CD4-positive, CD25-positive, alpha-beta regulatory T cell (primary cell): Measurements from ENCODE around the gene PDE4B. TPM values are rescaled to one million over a fixed set of nuclear protein-coding genes. Genes with fewer than 3 reads are reported as not detected.

Experiments
- ATAC-seq, 2 donors: fragments of 150-1000 bp; cut with Tn5 transposase; one replicate each; pipeline ENCODE4 v1.10.0; 2021; ENCODE audit warnings: low read depth in 2 of 2, moderate number of reproducible peaks in 2 of 2, moderate library complexity in 1 of 2
- DNase-seq, 3 donors: peaks; one replicate each; pipeline versions ENCODE4 v3.0.0 to v3.0.0-alpha.2; 2012 to 2022; ENCODE audit warnings: mixed read lengths in 1 of 3
- H3K27ac ChIP-seq: one replicate; pipeline ENCODE4 v1.7.0; 2013; ENCODE audit warnings: mild to moderate bottlenecking, low read length; ENCODE audit not compliant: insufficient read depth, poor library complexity, severe bottlenecking
- H3K27me3 ChIP-seq: one replicate; pipeline ENCODE4 v1.7.0; 2013; ENCODE audit warnings: low read length; ENCODE audit not compliant: control insufficient read depth, insufficient read depth
- H3K36me3 ChIP-seq: one replicate; pipeline ENCODE4 v1.7.0; 2013; ENCODE audit warnings: mild to moderate bottlenecking, low read length, moderate library complexity; ENCODE audit not compliant: control insufficient read depth, insufficient read depth
- H3K4me1 ChIP-seq: 2 replicates; pipeline ENCODE4 v1.7.0; 2013; ENCODE audit warnings: mild to moderate bottlenecking, low read length; ENCODE audit not compliant: insufficient read depth, control insufficient read depth, poor library complexity, severe bottlenecking
- H3K4me3 ChIP-seq: one replicate; pipeline ENCODE4 v1.7.0; 2013; ENCODE audit warnings: low read depth, mild to moderate bottlenecking, low read length, moderate library complexity
- H3K9me3 ChIP-seq, 2 experiments: 1 replicate in 1 of 2; 2 replicates in 1 of 2; pipeline ENCODE4 v1.7.0; 2013; ENCODE audit warnings: low read length in 2 of 2, mild to moderate bottlenecking in 1 of 2, moderate library complexity in 1 of 2; ENCODE audit not compliant: control insufficient read depth in 2 of 2
- H3K27ac Mint-ChIP-seq, 3 donors: one replicate each; pipeline ENCODE4 v1.8.0; 2020 to 2022; ENCODE audit warnings: mild to moderate bottlenecking in 3 of 3, mixed read lengths in 3 of 3, moderate library complexity in 2 of 3
- H3K27me3 Mint-ChIP-seq: one replicate; pipeline ENCODE4 v1.8.0; 2022; ENCODE audit warnings: mild to moderate bottlenecking, mixed read lengths
- H3K36me3 Mint-ChIP-seq: one replicate; pipeline ENCODE4 v1.8.0; 2020; ENCODE audit warnings: mixed read lengths
- H3K4me1 Mint-ChIP-seq, 4 donors: one replicate each; pipeline ENCODE4 v1.8.0; 2020 to 2022; ENCODE audit warnings: mixed read lengths in 4 of 4, mild to moderate bottlenecking in 1 of 4
- H3K4me3 Mint-ChIP-seq, 4 donors: one replicate each; pipeline ENCODE4 v1.8.0; 2020 to 2022; ENCODE audit warnings: mild to moderate bottlenecking in 4 of 4, mixed read lengths in 4 of 4, moderate library complexity in 3 of 4
- H3K9me3 Mint-ChIP-seq, 7 donors: one replicate each; pipeline ENCODE4 v1.8.0; 2020 to 2022; ENCODE audit warnings: mixed read lengths in 7 of 7, mild to moderate bottlenecking in 3 of 7, moderate library complexity in 2 of 7
- polyA plus RNA-seq, 4 donors: library from polyadenylated mRNA; unstranded; fragments of 300-500 nt; fragmentation: Illumina TruSeq; gene quantifications; one replicate each; pipeline ENCODE4 v1.2.3, GENCODE V29; 2021
- total RNA-seq: library from RNA; stranded (reverse); gene quantifications from one replicate; pipeline ENCODE4 v1.2.3, GENCODE V29; 2022

The PDE4B gene
- total and polyA plus RNA-seq, 5 donors from 2014 or later, result 63.9 to 200 (median 75.4) TPM

DNA sequence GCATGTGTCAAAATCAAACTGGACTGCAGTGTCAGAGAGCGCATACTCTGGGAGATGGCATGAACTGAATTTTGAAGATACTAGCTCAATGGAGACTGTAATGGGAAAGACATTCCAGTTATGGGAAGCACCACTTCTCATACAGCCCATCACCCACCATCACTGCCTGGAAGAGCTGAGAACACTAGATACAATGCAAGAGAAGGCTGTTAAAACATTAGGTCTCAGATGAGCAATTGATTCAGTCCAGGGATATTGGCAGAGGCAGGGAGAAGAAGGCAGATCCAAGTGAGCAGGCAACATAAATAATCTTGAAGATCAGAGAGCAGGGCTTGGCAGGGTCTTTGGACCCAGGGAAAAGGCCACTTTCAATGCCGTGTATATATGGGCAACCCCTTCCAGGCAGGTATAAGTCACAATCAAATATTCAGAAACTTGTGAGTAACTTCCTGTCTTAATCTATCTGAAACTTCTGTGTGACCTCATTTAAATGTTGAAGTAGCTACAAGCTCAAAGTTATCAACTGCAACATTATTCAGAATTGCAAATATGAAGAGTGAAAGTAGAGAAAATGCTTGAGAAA, 450.9 kb downstream of the PDE4B start:
- H3K27ac ChIP-seq, result no peak overlapping the region
- H3K4me3 ChIP-seq, result peak overlapping the region; percentile 43
- Mint-ChIP-seq H3K27ac (no peak overlapping the region), H3K36me3 (no peaks in the 10 kb centered on the region), H3K27me3 (no peaks in the 10 kb centered on the region), H3K4me3 (no peak overlapping the region), H3K9me3 (no peaks in the 10 kb centered on the region), H3K4me1 (peaks cover 0 to 22% (median 11%) of the 10 kb centered on the region in 4 donors)
- H3K9me3 ChIP-seq, result no peaks in the 10 kb centered on the region
- peaks cover 2% of the 10 kb centered on the region for H3K27me3 ChIP-seq
- H3K36me3 ChIP-seq, result no peaks in the 10 kb centered on the region
- peak in 2 of 3 donors; percentile 24 to 71 for DNase-seq
- peaks cover 53% of the 10 kb centered on the region for H3K4me1 ChIP-seq
- peak; percentile 58 to 62 for ATAC-seq

DNA sequence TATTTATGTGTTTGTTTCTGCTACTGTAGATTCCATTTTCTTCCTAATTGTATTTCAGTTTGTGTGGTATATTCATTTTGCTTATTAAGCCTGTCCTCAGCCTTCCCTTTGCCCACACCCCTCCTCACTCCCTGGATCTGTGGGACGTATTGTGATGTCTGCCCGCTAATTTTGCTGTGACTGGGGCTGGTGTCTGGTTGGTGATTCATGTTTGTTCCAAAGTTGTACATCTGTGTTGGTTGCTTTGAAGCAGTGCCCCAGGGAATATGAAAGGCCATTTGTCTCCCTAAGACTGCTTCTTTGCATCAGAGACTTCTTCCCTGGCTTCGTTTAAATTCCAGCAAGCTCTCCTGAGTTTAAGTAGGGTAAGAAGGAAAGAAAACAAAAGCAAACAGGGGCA, 451.7 kb downstream of the PDE4B start:
- peaks cover 2% of the 10 kb centered on the region for H3K27me3 ChIP-seq
- Mint-ChIP-seq H3K27ac (no peak overlapping the region), H3K27me3 (no peaks in the 10 kb centered on the region), H3K36me3 (no peaks in the 10 kb centered on the region), H3K4me3 (no peak overlapping the region), H3K9me3 (no peaks in the 10 kb centered on the region), H3K4me1 (peaks cover 0 to 22% (median 13%) of the 10 kb centered on the region in 4 donors)
- no peaks in the 10 kb centered on the region for H3K36me3 ChIP-seq
- ATAC-seq (no peak), DNase-seq (no peak)
- H3K27ac ChIP-seq, result no peak overlapping the region
- peak overlapping the region; percentile 43 for H3K4me3 ChIP-seq
- no peaks in the 10 kb centered on the region for H3K9me3 ChIP-seq
- peaks cover 53% of the 10 kb centered on the region for H3K4me1 ChIP-seq

DNA sequence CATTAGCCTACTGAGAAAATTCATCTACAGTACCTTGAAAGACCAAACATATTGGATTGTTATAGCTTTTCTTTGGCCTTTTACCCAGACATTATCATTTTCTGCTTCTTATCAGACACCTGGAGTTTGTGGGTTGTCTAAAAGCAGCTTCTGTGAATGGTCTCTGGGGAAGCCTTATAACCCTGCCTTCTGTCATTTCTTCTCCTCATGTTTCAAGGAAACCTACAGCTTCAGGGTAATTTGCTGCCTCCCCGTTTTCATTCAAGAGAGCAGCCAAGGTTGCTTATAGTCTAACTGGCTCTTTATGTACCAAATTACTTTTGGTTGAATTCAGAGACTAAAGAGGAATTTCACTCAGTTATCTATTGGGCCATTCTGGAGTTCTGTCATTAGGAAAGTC, 453.0 kb downstream of the PDE4B start:
- no peaks in the 10 kb centered on the region for H3K27me3 ChIP-seq
- H3K4me1 Mint-ChIP-seq, result peaks cover 0 to 22% (median 15%) of the 10 kb centered on the region in 4 donors
- peak overlapping the region in 2 of 4 donors; percentile 83 to 84 for H3K4me3 Mint-ChIP-seq
- no peak overlapping the region for H3K27ac ChIP-seq
- ATAC-seq (no peak), DNase-seq (no peak)
- H3K9me3 Mint-ChIP-seq, result no peaks in the 10 kb centered on the region
- H3K36me3 ChIP-seq, result no peaks in the 10 kb centered on the region
- no peaks in the 10 kb centered on the region for H3K27me3 Mint-ChIP-seq
- no peaks in the 10 kb centered on the region for H3K36me3 Mint-ChIP-seq
- peak overlapping the region; percentile 71 for H3K4me3 ChIP-seq
- H3K4me1 ChIP-seq, result peaks cover 53% of the 10 kb centered on the region
- no peaks in the 10 kb centered on the region for H3K9me3 ChIP-seq
- peak overlapping the region; percentile 11 to 57 (median 17) for H3K27ac Mint-ChIP-seq

DNA sequence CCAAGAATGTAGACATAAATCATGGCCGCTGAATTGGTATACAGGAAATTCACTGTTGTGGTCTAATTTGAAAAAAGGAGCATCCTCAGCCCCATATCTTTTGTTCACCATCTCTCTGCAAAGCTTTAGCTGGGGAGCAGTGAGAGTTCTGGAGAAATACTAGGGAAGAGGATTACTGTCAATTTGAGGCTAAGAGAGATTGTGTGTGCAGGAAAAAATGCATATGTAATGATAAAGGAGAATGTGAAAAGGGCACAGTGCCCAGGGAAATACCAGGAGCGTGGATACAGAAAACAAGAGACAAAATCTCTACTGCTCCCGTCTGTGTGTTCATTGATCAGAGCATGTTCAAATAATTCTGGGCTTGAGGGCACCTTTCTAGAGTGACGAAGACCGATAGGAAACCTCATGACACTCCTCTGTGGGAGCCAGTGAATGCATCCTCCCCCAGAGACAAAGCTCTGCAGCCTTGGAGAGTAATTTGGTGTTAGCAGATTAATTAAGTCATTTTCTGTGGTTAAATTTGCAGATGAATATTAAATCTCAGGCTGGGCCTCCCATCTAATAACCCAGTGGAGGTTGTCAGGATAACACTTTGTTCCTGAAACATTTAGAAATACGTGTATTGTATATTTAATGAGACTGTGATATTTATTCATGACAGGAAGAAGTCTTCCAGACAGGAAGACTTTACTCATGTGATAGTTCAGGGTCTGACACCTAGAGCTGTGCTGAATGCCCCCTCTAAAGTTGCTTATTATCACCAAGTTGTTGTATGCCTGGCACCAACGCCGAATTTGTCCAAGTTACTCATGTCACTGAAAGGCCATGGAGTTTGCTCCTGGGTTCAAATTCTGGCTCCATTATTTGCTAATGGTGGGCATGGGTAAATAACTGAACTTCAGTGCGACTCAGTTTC, 453.9 kb downstream of the PDE4B start:
- Mint-ChIP-seq H3K4me3 (peak overlapping the region; percentile 67 to 84 (median 80)), H3K36me3 (no peaks in the 10 kb centered on the region), H3K9me3 (no peaks in the 10 kb centered on the region), H3K27ac (peak overlapping the region; percentile 60 to 97 (median 89)), H3K4me1 (peaks cover 4 to 26% (median 17%) of the 10 kb centered on the region in 4 donors), H3K27me3 (no peaks in the 10 kb centered on the region)
- Histone ChIP-seq H3K4me1 (peaks cover 53% of the 10 kb centered on the region), H3K27me3 (no peaks in the 10 kb centered on the region), H3K27ac (peak overlapping the region; percentile 66), H3K36me3 (no peaks in the 10 kb centered on the region), H3K4me3 (peak overlapping the region; percentile 71), H3K9me3 (no peaks in the 10 kb centered on the region)
- peak in 1 of 3 donors; percentile 23 for DNase-seq
- ATAC-seq, result no peak

DNA sequence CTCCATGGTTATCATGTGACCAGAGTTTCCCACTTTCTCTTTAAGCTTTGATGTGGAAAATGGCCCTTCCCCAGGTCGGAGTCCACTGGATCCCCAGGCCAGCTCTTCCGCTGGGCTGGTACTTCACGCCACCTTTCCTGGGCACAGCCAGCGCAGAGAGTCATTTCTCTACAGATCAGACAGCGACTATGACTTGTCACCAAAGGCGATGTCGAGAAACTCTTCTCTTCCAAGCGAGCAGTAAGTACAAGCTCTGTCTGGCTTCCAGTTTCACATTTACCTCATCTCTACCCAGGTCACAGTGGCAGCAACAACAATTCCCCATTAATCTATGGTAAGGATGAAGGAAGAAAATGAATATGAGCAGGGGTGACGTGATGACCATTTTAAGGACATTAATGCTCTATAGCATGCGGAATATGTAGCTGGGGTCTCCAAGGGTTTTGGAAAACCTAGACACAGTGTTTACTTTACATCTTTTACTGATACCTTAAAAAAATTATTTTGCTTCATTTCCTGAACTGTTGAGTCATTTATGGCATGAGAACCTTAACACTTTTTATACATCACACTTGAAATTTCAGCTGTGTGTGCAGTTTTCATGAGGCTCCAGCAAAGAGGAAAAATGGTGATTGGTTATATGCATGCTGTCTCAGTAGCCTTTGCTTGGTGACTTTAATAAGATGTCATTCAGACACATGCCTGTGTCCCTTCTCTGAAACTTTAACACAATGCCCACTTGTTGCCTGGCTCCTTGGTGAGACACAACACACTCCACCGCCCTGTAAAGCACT, 454.9 kb downstream of the PDE4B start:
- no peaks in the 10 kb centered on the region for H3K36me3 Mint-ChIP-seq
- H3K9me3 Mint-ChIP-seq, result no peaks in the 10 kb centered on the region
- Histone ChIP-seq H3K36me3 (no peaks in the 10 kb centered on the region), H3K27ac (peak overlapping the region; percentile 66), H3K4me1 (peaks cover 52% of the 10 kb centered on the region), H3K9me3 (no peaks in the 10 kb centered on the region), H3K4me3 (peak overlapping the region; percentile 71), H3K27me3 (no peaks in the 10 kb centered on the region)
- H3K27ac Mint-ChIP-seq, result peak overlapping the region; percentile 89 to 97 (median 91)
- no peaks in the 10 kb centered on the region for H3K27me3 Mint-ChIP-seq
- DNase-seq, result peak in 2 of 3 donors; percentile 40 to 79
- H3K4me1 Mint-ChIP-seq, result peaks cover 7 to 28% (median 18%) of the 10 kb centered on the region in 4 donors
- peak overlapping the region; percentile 78 to 84 (median 82) for H3K4me3 Mint-ChIP-seq
- ATAC-seq, result peak; percentile 62 to 72

DNA sequence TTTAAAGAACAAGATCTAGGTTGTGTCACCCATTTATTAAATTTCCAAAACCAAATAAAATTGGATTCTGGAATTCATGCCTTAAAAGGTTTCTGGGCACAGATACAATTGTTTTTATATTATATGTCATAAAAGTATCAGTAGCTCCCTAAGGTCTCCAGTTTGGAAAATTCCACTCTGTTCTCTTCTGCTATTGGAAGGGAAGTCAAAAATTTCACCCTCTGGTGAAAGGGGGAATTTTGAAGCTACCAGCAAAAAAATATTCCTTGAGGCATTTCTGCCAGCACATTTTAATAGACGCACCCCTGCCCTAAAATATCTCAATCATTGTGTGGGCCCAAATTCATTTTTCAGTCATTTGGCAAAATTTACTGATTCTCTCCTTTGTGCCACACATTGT, 455.6 kb downstream of the PDE4B start:
- peak overlapping the region in 1 of 3 donors; percentile 79 for H3K27ac Mint-ChIP-seq
- no peak for ATAC-seq
- Histone ChIP-seq H3K4me3 (no peak overlapping the region), H3K9me3 (no peaks in the 10 kb centered on the region), H3K4me1 (peaks cover 46% of the 10 kb centered on the region), H3K27ac (no peak overlapping the region), H3K27me3 (no peaks in the 10 kb centered on the region), H3K36me3 (no peaks in the 10 kb centered on the region)
- peaks cover 7 to 30% (median 21%) of the 10 kb centered on the region in 4 donors for H3K4me1 Mint-ChIP-seq
- H3K36me3 Mint-ChIP-seq, result no peaks in the 10 kb centered on the region
- no peak for DNase-seq
- no peaks in the 10 kb centered on the region for H3K27me3 Mint-ChIP-seq
- peak overlapping the region in 3 of 4 donors; percentile 45 to 84 (median 78) for H3K4me3 Mint-ChIP-seq
- H3K9me3 Mint-ChIP-seq, result no peaks in the 10 kb centered on the region

DNA sequence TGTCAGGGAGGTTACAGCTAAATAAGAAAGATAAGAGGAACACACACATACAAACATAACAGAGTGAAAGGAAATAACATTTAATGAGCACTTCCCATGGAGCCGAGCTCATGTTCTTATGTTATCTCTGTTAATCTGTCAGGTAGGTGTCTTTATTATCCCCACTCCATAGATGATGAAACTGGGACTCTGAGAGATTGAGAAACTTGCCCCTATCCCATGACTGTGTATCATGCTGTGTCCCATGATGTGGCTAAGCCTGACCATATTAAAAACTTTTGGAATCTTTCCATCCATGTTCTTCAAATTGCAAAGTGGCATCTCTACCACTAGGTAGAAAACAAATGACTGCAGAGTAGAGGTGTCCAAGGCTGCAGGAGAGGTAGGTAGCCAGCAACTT, 456.1 kb downstream of the PDE4B start:
- Mint-ChIP-seq H3K4me1 (peaks cover 7 to 32% (median 23%) of the 10 kb centered on the region in 4 donors), H3K27me3 (no peaks in the 10 kb centered on the region)

More for the DNA sequence above, 456.1 kb downstream of the PDE4B start:
- ATAC-seq (no peak), DNase-seq (no peak)
- Mint-ChIP-seq H3K27ac (peak overlapping the region in 1 of 3 donors; percentile 79), H3K4me3 (no peak overlapping the region), H3K9me3 (no peaks in the 10 kb centered on the region), H3K36me3 (no peaks in the 10 kb centered on the region)
- H3K4me3 ChIP-seq, result no peak overlapping the region
- H3K9me3 ChIP-seq, result no peaks in the 10 kb centered on the region
- peaks cover 42% of the 10 kb centered on the region for H3K4me1 ChIP-seq
- no peaks in the 10 kb centered on the region for H3K27me3 ChIP-seq
- no peak overlapping the region for H3K27ac ChIP-seq
- H3K36me3 ChIP-seq, result no peaks in the 10 kb centered on the region
